Neural progenitor cell (in vitro differentiated cells): ENCODE data around the gene PPIE. TPM values are rescaled to one million over a fixed set of nuclear protein-coding genes. Genes with fewer than 3 reads are reported as not detected.
A peak's percentile ranks its signal among the peaks of the same experiment; 100 is the strongest.

Source experiments
- DNase-seq: peaks from one replicate; pipeline ENCODE4 v3.0.0-alpha.2; 2016; ENCODE audit warnings: low spot score
- H2AFZ ChIP-seq: fragments of 200-600 bp; sonication (generic); replicated peaks from 2 replicates; pipeline ENCODE4 v1.6.1; 2016; ENCODE audit warnings: antibody characterized with exemption
- H3F3A ChIP-seq: fragments of 200-600 bp; sonication (generic); 2 replicates; pipeline ENCODE4 v1.6.1; 2016; ENCODE audit warnings: antibody characterized with exemption, low read depth
- H3K27ac ChIP-seq: fragments of 200-600 bp; sonication (generic); 2 replicates; pipeline ENCODE4 v1.5.1; 2016; ENCODE audit warnings: mild to moderate bottlenecking
- H3K27me3 ChIP-seq: fragments of 200-600 bp; sonication (generic); 2 replicates; pipeline ENCODE4 v1.6.1; 2016; ENCODE audit warnings: mild to moderate bottlenecking, moderate library complexity
- H3K36me3 ChIP-seq: fragments of 200-600 bp; sonication (generic); 2 replicates; pipeline ENCODE4 v1.5.1; 2016
- H3K4me1 ChIP-seq: fragments of 200-600 bp; sonication (generic); 2 replicates; pipeline ENCODE4 v1.6.1; 2016; ENCODE audit warnings: mixed run types
- H3K4me2 ChIP-seq: fragments of 200-600 bp; sonication (generic); 2 replicates; pipeline ENCODE4 v1.6.1; 2016
- H3K4me3 ChIP-seq: fragments of 200-600 bp; sonication (generic); 2 replicates; pipeline ENCODE4 v1.5.1; 2016
- H3K79me2 ChIP-seq: fragments of 200-600 bp; sonication (generic); 2 replicates; pipeline ENCODE4 v1.6.1; 2016; ENCODE audit warnings: low read depth
- H3K9ac ChIP-seq: fragments of 200-600 bp; sonication (generic); 2 replicates; pipeline ENCODE4 v1.6.1; 2016
- H3K9me3 ChIP-seq: fragments of 200-600 bp; sonication (generic); 2 replicates; pipeline ENCODE4 v1.5.1; 2016; ENCODE audit warnings: low read depth
- H4K20me1 ChIP-seq: fragments of 200-600 bp; sonication (generic); 2 replicates; pipeline ENCODE4 v1.6.1; 2016; ENCODE audit warnings: low read depth
- H3K27ac Mint-ChIP-seq: 3 replicates; pipeline ENCODE4 v1.8.0; 2021; ENCODE audit warnings: mixed read lengths
- H3K27me3 Mint-ChIP-seq: 2 replicates; pipeline ENCODE4 v1.8.0; 2022; ENCODE audit warnings: low read depth, mild to moderate bottlenecking, inconsistent platforms, moderate library complexity, mixed read lengths; ENCODE audit not compliant: insufficient read depth
- H3K36me3 Mint-ChIP-seq: 3 replicates; pipeline ENCODE4 v1.8.0; 2021; ENCODE audit warnings: mixed read lengths
- H3K4me1 Mint-ChIP-seq: 3 replicates; pipeline ENCODE4 v1.8.0; 2021; ENCODE audit warnings: mixed read lengths
- H3K4me3 Mint-ChIP-seq: 3 replicates; pipeline ENCODE4 v1.8.0; 2021; ENCODE audit warnings: mild to moderate bottlenecking, moderate library complexity, mixed read lengths
- H3K9me3 Mint-ChIP-seq: 3 replicates; pipeline ENCODE4 v1.8.0; 2020; ENCODE audit warnings: mixed read lengths
- CTCF ChIP-seq: fragments of 200-600 bp; sonication (generic); IDR thresholded peaks from 2 replicates; pipeline ENCODE4 v1.5.1; 2017; ENCODE audit warnings: antibody characterized with exemption, mild to moderate bottlenecking
- EZH2 ChIP-seq: fragments of 200-600 bp; sonication (generic); IDR thresholded peaks from 2 replicates; pipeline ENCODE4 v1.6.1; 2017; ENCODE audit warnings: antibody characterized with exemption, mild to moderate bottlenecking, moderate library complexity
- EZH2phosphoT487 ChIP-seq: fragments of 200-600 bp; sonication (generic); IDR thresholded peaks from 2 replicates; pipeline ENCODE4 v1.6.1; 2017; ENCODE audit warnings: antibody characterized with exemption
- total RNA-seq: library from RNA; depleted of rRNA; stranded (reverse); fragments of >200 nt; gene quantifications from 2 replicates; pipeline ENCODE4 v1.2.3, GENCODE V29; 2015; ENCODE audit warnings: low replicate concordance

PPIE gene
- total RNA-seq, 1 donor from 2014 or later = 57.2 TPM

- peaks cover 6% of the 10 kb centered on the region for H3K27me3 Mint-ChIP-seq
Observed at GRCh38 chr1:39755965-39756659, 17.4 kb downstream of the PPIE start.

GRCh38 chr1:39757501-39757900, 18.8 kb downstream of the PPIE start:
- Histone ChIP-seq H3K4me2 (no peak overlapping the region), H3K4me3 (no peak overlapping the region), H2AFZ (no peak overlapping the region), H4K20me1 (no peaks in the 10 kb centered on the region), H3K27me3 (no peaks in the 10 kb centered on the region), H3K79me2 (no peaks in the 10 kb centered on the region), H3K36me3 (no peaks in the 10 kb centered on the region), H3K27ac (no peak overlapping the region), H3F3A (no peaks in the 10 kb centered on the region), H3K9ac (no peak overlapping the region), H3K9me3 (no peaks in the 10 kb centered on the region), H3K4me1 (no peaks in the 10 kb centered on the region)
- Mint-ChIP-seq H3K27me3 (peaks cover 10% of the 10 kb centered on the region), H3K27ac (no peak overlapping the region), H3K36me3 (peaks cover 28% of the 10 kb centered on the region), H3K9me3 (no peaks in the 10 kb centered on the region), H3K4me3 (no peak overlapping the region), H3K4me1 (peaks cover 3% of the 10 kb centered on the region)
- no peak for DNase-seq
- TF ChIP-seq CTCF (no peak), EZH2 (no peak), EZH2phosphoT487 (no peak)

More at GRCh38 chr1:39755965-39756659, 17.4 kb downstream of the PPIE start:
- Histone ChIP-seq H3K36me3 (peaks cover 1% of the 10 kb centered on the region), H3K9me3 (no peaks in the 10 kb centered on the region), H3F3A (no peaks in the 10 kb centered on the region), H3K9ac (no peak overlapping the region), H3K79me2 (no peaks in the 10 kb centered on the region), H4K20me1 (no peaks in the 10 kb centered on the region), H3K4me3 (no peak overlapping the region), H3K27ac (no peak overlapping the region), H3K27me3 (no peaks in the 10 kb centered on the region), H2AFZ (no peak overlapping the region), H3K4me1 (no peaks in the 10 kb centered on the region), H3K4me2 (no peak overlapping the region)
- Mint-ChIP-seq H3K9me3 (no peaks in the 10 kb centered on the region), H3K27ac (no peak overlapping the region), H3K4me3 (peak overlapping the region; percentile 57), H3K4me1 (no peaks in the 10 kb centered on the region), H3K36me3 (peaks cover 32% of the 10 kb centered on the region)
- TF ChIP-seq CTCF (no peak), EZH2phosphoT487 (no peak), EZH2 (no peak)
- DNase-seq = no peak

- peaks cover 3% of the 10 kb centered on the region for H3K4me1 Mint-ChIP-seq
Observed at GRCh38 chr1:39758556-39759435, 20.1 kb downstream of the PPIE start.

More at GRCh38 chr1:39758556-39759435, 20.1 kb downstream of the PPIE start:
- no peaks in the 10 kb centered on the region for H4K20me1 ChIP-seq
- H3K9me3 ChIP-seq = no peaks in the 10 kb centered on the region
- H3K4me1 ChIP-seq = no peaks in the 10 kb centered on the region
- Mint-ChIP-seq H3K4me3 (no peak overlapping the region), H3K27ac (no peak overlapping the region), H3K36me3 (peaks cover 25% of the 10 kb centered on the region), H3K27me3 (peaks cover 10% of the 10 kb centered on the region), H3K9me3 (no peaks in the 10 kb centered on the region)
- no peaks in the 10 kb centered on the region for H3K27me3 ChIP-seq
- no peaks in the 10 kb centered on the region for H3K36me3 ChIP-seq
- TF ChIP-seq EZH2phosphoT487 = no peak
- TF ChIP-seq EZH2 = no peak
- no peak for TF ChIP-seq CTCF
- no peak overlapping the region for H3K4me3 ChIP-seq
- no peaks in the 10 kb centered on the region for H3F3A ChIP-seq
- DNase-seq = no peak
- no peak overlapping the region for H3K27ac ChIP-seq
- H2AFZ ChIP-seq = no peak overlapping the region
- no peak overlapping the region for H3K4me2 ChIP-seq
- H3K9ac ChIP-seq = no peak overlapping the region
- H3K79me2 ChIP-seq = no peaks in the 10 kb centered on the region
